Measurements from ENCODE around the gene KREMEN1.

The KREMEN1 gene

DNA sequence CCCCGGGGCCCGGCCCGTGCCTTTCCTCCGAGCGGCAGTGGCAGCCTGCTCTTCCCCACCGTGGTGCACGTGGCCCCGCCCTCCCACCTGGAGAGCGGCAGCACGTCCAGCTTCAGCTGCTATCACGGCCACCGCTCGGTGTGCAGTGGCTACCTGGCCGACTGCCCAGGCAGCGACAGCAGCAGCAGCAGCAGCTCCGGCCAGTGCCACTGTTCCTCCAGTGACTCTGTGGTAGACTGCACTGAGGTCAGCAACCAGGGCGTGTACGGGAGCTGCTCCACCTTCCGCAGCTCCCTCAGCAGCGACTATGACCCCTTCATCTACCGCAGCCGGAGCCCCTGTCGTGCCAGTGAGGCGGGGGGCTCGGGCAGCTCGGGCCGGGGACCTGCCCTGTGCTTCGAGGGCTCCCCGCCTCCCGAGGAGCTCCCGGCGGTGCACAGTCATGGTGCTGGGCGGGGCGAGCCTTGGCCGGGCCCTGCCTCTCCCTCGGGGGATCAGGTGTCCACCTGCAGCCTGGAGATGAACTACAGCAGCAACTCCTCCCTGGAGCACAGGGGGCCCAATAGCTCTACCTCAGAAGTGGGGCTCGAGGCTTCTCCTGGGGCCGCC lies 23.1 kb upstream of the KREMEN1 start:
- DNase-seq, result no peak

DNA sequence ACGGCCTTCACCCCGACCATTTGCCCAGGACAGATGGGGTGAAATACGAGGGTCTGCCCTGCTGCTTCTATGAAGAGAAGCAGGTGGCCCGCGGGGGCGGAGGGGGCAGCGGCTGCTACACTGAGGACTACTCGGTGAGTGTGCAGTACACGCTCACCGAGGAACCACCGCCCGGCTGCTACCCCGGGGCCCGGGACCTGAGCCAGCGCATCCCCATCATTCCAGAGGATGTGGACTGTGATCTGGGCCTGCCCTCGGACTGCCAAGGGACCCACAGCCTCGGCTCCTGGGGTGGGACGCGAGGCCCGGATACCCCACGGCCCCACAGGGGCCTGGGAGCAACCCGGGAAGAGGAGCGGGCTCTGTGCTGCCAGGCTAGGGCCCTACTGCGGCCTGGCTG lies 22.4 kb upstream of the KREMEN1 start:
- DNase-seq, result no peak

DNA sequence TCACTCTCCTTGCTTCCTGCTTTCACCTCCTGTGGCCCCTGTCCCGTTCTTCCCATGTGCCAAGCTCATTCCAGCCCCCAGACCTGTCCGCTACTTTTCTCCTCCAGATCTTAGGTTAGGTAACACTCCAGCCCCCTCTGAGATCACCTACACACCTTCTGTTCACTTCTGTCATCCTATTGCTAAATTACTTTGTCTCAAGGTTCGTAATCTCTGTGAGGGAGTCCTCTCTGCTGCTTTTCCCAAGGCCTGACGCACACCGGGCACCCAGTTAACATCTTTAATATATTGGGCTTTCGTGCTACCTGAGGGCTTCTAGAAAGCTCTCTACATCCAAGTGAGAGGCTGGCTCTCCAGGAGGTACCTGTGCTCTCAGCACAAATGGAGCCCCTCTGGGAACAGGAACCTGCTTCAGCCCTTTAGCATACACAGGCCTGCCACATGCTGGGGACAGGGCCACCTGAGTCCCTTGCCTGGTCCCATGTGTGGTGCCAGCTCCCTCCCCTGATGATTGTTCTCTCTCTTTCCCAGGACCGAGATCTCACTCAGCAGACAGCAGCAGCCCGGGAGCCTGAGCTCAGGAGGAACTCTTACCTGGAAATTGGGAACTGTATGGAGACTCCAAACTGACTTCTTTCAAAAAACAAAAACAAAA lies 19.7 kb upstream of the KREMEN1 start:
- DNase-seq, result no peak

DNA sequence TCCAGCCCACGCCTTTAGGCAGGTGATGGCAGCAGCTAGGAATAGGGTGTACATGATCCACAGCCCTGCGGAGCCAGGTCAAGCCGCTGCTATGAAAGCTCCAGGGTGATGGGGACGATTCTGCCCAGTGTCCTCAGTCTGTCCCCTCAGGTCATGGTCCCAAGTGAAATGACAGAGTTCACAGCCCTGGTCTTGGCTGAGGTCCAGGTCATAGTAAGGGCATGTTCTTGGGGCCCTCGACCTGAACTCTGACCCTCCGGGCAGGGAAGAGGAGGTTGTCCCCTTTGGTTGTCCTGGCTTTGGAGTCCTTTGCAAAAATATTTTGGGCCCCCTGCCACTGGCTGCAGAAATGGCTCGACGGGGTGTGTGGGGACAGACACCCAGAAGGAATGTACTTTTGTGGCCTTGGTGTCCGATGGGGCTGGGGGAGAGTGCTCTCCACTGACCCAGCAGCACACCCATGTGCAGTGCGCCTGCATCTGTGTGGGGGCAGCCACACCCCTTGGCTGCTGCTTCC lies 18.5 kb upstream of the KREMEN1 start:
- DNase-seq, result no peak

DNA sequence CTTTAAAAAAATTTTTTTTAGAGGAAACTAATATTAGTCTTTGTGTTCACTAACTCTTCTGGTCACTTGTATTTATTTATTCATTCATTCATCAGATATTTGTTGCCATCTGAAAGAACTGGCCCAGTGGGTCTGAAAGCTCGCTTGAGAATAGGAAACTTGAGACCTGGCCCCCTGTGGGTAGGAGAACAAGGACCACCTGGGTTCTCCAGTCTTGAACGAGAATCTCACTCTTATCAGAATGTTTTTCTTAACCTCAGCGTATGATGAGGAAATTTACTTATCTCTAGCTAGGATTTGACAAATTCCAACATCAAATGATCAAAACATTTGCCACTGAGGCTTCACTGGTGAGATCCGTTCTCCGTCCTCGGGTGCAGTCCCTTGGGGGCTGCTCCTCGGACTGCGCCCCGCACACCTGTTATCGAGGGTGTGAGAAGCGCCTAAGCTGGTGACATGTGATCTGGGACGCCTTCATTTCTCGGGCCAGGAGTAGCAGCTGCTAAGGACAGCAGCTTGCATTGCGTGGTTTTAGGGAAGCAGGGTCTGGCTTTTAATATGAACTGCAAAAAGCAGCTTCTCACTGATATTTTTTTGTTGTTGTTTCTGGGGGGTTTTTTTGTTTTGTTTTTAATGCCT lies 17.5 kb upstream of the KREMEN1 start:
- no peak for DNase-seq

DNA sequence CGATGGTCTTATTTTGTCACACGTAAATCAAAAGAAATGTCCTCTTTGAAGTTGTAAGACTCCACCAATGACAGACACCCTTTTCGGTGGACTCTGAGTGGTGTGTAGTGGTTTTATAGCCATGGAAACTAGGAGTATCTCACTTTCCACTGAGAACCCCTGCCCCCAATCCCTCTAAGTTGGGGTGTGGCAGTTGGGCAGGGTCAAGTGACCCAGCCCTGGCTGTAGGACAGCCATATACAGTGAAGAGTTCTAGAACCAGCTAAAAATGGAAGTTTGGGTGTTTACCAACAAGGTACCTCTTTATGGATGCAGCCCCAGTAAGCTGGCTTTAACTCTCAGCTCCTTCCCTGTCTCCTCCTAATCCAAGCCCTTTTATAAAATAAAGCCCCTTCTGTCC lies 16.4 kb upstream of the KREMEN1 start:
- DNase-seq, result no peak

DNA sequence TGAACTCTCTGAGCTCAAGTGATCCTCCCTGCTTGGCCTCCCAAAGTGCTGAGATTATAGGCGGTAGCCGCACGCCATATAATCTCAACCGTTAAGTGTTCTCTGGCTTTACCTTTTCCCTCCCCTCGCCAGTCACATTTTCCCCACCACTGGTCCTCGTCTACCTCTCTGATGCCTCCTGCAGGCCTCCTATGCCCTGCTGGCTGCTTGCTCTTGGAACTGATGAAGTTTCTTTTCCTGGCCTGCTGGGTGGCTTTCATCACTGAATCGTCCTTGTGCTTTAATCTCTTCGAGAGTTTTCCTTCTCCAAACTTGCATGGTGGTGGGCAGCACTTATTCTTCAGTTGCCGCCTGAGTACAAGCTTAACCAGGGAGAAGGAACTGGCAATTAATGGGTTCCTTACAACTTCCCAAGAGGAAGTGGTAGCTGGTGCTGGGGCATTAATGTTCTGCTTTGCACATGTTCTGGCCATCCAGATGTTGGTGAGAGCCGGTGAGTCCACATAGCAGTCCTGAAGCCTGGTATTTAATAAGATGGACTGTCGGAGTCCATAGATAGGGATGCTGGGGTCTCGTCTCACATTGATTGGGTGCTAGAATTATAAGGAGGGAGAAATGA lies 12.5 kb upstream of the KREMEN1 start:
- no peak for DNase-seq

DNA sequence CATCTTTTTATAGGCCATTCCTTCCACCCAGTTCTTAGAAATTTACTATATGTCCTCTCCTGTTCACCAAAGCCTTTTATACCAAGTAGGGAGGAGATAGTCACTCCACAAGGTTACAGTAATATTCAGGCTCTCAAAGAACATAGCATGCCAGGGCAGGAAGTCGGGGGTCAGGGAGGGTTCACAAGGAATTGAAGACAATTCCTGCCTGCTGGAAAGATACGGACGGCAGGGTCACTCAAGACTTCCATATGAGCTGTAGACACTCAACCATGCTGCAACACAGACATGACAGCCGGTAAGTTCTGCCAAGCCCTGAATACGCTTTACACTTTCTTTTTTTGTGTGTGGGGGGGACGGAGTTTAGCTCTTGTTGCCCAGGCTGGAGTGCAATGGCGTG lies 11.9 kb upstream of the KREMEN1 start:
- DNase-seq, result no peak

DNA sequence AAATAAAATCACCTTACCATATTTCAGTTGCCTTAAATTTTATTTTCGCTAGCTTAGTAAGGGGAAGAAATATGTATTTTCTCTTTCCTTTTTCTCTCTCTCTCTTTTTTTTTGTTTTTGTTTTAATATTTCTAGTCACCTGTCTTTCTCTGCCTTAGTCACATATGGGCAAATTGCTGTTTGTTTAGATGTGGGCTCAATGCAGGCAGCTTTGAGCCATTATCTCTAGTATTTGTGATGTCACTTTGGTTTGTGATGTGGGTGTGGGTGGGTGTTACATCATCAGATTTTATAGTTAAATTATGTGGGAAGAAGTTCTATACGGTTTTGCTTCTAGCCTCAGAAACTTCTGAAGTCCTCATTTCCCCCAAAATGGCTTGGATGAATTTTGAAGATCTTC lies 11.1 kb upstream of the KREMEN1 start, which contains the start of gene C22orf31:
Gene C22orf31 (minus strand): TSS at position 59 of the 400 bp plus-strand sequence. CDS start 39 bp downstream, at position 20.
- no peak for DNase-seq

DNA sequence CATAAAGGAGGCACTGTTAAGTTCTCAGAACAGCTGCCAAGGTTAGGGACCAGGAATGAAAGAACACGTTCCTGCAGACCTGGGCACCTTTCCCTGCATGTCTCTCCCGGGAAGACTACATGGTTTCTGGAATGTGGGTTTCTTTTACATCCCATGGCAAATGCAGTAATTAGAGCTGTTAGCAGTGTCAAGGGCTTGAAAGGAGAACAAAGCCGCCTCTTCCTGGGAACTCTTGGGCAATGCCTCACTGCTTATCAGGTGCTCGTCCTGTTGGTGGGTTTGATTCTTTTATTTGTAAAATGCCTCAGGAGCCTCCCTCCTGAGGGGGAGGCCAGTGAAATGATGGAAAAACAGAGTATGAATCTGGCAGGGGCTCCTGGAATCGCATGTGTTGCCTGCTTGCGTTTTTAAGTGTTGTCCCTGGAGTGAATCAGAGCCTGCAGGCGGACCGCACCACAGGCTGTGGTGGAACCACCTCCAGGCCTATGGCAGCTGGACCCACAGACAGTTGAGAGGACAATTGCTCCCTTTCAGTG lies 10.5 kb upstream of the KREMEN1 start:
- DNase-seq, result no peak

DNA sequence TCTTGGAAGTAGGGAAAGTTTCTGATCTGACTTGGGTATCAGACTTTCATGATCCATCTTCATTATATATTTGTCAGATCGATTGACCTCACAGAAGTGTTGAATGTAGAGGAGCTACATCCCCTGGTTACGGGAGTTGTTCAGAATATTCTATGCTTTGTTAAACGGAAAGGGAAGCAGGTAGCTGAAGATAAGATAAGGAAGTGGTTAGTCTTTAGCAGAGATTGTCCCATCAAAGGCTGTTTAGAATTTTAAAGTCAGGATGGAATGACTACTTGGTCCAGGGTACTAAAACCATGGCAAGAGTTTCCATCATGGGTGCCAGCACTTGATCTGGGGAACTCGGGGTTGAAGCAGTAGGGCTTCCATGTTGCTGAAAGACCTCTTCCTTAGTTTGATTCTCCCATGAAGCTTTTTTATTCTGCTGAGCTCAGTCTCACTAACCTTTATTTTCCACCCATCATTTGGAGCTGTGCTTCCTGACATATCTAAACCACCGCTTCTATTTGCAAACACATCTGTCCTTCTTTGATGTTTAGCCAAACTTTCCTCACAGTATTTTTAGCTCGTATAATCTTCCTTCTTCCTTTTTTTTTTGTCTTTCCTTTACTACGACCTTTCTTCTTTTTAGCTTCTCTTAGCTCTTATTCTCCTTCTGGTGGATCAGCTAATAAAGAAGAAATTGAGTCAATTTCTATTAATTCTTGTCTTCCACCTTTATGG lies 7.2 kb upstream of the KREMEN1 start:
- DNase-seq, result no peak

DNA sequence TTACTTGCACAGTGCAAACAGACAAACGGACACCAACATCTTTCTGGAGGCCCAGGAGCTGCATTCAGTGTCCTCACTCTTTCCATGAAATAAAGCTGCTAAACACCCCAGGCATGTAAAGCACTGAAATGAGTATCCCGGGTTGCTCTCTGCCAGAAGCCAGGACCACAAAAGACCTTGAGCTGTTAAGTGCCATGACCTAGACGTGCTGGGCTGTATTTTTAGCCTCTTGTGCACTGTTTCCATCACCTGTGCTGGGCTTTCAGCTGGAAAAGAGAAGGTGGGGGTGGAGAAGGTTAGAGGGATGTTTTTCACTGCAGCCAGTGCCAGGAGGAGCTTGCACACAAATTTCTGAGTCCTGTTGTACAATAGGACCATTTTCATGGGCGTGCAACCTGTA lies 3.4 kb upstream of the KREMEN1 start:
- DNase-seq, result no peak

DNA sequence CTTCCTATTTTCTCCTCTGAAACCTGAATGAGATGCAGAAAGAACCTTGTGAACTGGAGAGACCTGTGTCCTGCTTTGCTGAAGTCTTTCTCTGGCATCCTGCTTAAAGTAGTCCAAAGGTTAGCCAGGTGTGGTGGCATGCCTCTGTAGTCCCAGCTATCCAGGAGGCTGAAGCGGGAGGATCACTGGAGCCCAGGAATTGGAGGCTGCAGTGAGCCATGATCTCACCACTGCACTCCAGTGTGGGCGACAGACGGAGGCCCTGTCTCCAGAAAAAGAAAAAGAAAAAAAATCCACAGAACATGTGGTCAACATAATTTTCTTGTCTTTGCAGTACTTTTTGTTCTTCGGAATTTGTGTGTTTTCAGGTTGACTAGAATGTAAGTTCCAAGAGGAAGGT lies 2.3 kb upstream of the KREMEN1 start:
- no peak for DNase-seq

DNA sequence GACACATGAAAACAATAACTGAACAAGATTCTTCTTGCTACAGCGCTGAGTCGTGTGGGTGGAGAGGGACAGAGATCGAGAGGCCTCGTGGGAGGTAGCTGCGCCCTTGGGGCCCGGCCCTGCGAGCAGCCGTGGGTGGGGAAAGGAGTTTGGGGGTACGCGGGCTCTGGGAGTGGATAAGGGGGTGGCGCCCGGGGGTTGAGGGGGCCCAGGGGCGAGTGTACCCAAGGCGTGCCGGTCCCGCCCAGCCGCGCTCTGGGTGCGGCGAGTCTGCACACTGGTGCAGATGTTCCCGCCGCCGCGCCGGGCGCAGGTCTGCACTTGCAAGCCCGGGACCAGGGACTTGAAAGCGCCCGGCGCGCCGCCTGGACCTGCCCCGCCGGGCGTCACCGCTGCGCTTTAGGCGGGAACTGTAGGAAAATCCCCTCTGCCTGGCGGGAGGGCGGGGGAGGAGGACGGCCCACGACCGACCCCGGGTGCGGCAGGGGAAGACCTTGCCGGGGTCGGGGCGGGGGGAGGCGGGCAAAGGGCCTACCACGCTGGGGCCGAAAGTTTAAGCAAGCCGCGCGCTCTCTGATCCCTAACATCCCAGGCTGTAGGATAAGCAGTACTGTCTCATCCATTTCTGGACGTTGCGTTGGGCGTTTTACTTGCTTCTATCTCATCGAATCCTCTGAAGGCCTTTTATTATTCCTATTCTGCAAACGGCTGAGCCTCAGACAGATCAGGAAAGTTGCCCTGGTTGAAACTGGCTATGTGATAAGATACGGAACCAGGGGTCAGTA lies 1.4 kb upstream of the KREMEN1 start:
- DNase-seq, result no peak

DNA sequence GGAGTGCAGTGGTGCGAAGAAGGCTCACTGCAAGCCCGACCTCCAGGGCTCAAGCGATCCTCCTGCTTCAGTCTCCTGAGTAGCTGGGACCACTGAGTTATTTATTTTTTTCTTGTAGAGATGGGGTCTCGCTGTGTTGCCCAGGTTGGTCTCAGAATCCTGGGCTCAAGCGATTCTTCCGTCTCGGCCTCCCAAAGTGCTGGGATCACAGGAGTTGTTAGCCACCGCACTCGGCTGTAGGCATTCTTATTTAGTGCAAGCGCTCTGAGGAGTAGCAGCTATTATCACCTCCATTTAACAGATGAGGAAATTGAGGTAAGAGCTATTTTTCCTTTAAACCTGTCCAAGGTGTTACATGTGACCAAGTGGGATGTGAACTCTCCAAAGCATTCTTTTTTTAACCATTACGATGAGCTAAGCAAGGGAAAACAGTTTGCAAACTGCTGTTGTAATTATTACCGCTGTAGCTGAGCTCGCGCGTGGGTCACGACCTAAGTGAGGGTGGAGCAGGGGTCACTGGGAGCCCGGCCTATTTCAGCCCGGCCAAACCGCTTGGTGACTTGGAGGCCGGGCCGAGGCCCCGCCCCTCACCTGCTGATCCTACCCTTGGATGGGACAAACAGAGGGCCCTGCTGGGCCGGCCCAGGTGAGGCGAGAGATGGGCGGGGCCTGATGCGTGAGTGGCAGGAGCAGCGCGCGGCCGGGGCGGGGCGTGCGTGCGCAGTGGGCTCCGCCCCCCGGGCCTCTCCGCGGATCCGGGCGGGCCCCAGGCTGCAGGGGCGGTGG lies 449 bp upstream of the KREMEN1 start:
- peak; percentile 64 for DNase-seq

DNA sequence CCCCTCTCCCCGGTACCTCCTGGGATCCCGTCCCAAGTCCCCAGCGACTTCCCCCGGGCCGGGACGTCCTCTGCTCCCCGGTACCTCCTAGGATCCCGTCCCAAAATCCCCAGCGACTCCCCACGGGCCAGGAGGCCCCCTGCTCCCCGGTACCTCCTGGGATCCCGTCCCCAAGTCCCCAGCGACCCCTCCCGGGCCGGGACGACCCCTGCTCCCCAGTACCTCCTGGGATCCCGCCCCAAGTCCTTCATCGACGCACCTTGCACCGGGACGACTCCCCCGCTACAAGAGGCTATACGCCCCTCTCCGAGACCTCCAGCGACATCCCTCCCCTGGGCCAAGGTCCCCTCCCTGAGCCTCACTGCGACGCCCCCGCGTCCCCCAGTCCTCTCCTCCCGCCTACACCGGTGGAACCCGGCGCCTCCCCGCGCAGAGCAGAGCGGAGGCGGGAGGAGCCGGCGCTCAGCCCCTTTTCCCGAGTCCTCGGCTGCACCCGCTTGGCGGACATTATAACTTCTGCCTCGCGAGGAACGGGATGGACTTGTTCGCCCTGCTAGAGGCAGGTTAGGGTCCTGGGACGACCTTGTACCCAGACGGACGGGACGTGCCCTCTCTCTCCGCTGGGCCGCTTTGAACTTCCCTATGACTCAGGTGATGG lies 912 bp downstream of the KREMEN1 start:
- no peak for DNase-seq

DNA sequence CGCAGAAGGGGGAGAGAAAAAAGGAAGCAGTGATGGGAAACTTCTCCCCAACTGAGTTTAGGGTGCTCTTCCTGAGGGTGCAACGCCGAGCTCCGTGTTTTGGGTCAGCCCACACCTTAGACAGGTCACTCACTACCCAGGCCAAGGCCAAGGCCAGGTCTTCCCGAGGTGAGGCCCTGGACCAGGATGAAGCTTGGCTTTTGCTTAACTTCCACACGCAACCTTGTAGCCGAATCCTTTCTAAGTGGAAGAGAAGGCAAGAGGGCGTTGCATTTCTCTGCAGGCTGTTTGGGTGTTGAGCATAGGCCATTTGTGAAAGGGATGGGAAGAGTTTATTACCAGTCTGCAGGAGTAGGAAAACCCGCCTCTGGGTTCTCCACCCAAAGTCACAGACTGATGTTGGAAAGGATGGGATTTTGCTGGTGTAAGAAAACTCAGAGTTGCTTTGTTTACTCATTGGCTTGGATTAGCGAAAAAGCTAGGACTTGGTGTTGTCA lies 1.5 kb downstream of the KREMEN1 start:
- DNase-seq, result no peak

DNA sequence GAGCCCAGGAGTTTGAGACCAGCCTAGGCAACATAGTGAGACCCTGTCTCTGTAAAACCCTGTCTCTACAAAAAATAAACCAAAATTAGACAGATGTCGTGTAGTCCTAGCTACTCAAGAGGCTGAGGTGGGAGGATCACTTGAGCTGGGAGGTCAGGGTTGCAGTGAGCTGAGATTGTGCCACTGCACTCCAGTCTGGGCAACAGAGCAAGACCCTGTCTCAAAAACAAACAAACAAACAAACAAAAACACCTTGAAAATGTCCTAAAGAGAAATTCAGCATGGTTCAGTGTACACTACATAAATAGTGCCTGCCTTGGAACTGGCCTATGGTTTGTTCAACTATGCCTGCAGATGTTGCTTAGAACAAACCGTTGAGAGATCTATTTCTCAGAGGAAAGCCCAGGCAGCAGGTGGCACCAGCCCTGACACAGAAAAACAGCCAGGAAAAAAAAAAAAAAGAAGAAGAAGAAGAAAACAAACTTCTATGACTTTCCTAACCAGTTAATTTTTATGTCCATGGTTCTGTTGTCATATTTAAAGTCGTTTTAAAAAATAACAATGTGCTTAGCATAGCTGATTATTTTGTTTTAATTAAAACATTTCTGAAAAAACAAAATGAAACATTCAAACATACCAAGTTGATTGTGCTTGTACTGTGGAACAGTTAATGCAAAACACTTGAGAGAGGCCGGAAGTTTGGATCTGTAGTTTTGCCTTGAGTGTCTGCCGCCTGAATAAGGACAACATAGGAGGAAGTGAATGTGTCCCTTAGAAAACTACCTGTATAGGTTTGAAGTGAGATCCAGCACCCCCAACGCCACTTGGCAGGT lies 5.4 kb downstream of the KREMEN1 start:
- no peak for DNase-seq

DNA sequence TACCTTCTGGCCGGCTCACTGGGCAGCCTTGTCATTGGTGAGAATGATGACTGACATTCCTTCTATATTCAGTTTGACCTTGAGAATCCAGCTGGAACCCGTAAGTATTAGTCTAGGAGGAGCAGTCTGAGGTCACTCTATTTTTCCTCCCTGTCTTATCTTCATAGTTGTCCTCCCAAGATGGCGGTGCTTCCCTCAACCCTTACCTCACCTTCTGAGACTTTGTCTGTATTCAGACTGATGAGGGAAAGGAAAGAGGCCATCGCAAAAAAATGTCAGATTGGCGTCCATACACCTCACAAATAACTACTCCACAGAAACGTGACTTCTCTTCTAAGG lies 6.0 kb downstream of the KREMEN1 start:
- no peak for DNase-seq

All from effector CD8-positive, alpha-beta T cell (primary cell).